Measurements from ENCODE around the gene LDB3.

The LDB3 gene

DNA sequence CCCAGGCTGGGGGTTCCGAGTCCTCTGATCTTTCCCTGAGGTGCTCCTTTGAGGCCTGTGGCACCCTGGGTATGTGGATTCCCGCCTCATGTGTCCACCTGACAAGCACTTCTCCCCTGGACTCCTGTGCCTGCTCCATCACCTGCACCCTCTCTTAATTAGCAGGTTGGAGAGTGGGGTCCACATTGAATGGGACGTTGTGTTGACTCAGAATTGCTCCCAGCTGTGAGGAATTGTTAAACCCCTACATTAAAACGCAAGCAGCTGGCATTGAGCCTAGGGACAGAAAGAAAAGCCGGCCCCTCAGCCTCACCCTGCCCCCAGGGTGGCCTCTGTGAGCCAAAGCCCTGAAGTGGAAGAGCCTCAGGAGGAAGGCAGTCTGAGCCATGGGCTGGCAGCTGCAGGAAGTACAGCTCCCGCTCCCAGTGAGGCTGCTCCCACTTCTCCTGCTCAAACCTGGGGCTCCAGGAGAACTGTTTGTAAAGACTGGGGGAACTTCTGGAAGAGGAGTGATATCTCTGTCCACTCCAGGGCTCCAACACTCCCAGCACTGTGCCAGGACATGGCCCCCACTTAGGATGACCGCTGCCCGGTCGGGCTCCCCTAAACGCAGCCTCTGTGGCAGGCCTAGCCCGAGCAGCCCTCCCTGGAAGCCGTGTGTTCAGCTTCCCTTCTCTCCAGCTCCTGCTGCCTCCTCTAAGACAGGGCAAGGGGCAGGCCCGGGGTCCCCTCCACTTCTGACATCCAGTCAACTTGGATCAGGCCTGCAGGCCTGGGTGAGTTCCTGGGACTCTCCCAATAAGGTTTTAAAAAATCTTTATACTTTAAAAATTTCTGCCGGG, 15.7 kb upstream of the LDB3 start:
- no peaks in the 10 kb centered on the region for H3K36me3 ChIP-seq (ENCODE audit: control insufficient read depth in 2 of 2, insufficient read depth in 2 of 2, low read length in 2 of 2)
- no peak overlapping the region for H3K4me3 ChIP-seq (ENCODE audit: low read length in 2 of 2)
- no peaks in the 10 kb centered on the region for H3K27me3 ChIP-seq (ENCODE audit: control insufficient read depth in 1 of 2, insufficient read depth in 2 of 2, low read length in 2 of 2)
- no peaks in the 10 kb centered on the region for H3K9me3 ChIP-seq (ENCODE audit: control insufficient read depth in 2 of 2, low read length in 2 of 2)
- no peak overlapping the region for H3K27ac ChIP-seq (ENCODE audit: low read length)
- H3K9ac ChIP-seq (ENCODE audit: low read length in 2 of 2), result no peak overlapping the region
- H3K4me1 ChIP-seq (ENCODE audit: control insufficient read depth, insufficient read depth, low read length), result peaks cover 21% of the 10 kb centered on the region

DNA sequence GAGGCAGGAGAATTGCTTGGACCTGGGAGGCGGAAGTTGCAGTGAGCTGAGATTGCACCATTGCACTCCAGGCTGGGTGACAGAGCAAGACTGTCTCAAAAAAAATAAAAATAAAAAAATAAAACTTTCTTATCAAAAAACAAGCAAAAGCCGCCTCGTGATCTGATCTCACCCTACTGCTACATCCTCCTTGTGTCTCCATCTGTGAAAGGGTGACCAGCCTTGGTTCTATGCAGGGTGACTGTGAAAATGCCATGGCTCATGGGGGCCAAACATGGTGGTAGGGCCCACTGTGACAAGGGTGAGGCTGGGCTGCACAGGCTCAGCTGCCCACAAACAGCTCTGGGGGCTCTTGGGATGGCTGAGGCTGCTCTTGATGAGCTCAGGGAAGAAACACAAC, 14.9 kb upstream of the LDB3 start:
- Histone ChIP-seq H3K27me3 (ENCODE audit: control insufficient read depth in 1 of 2, insufficient read depth in 2 of 2, low read length in 2 of 2) (no peaks in the 10 kb centered on the region), H3K9me3 (ENCODE audit: control insufficient read depth in 2 of 2, low read length in 2 of 2) (no peaks in the 10 kb centered on the region), H3K4me1 (ENCODE audit: control insufficient read depth, insufficient read depth, low read length) (peaks cover 20% of the 10 kb centered on the region), H3K27ac (ENCODE audit: low read length) (no peak overlapping the region), H3K9ac (ENCODE audit: low read length in 2 of 2) (no peak overlapping the region), H3K36me3 (ENCODE audit: control insufficient read depth in 2 of 2, insufficient read depth in 2 of 2, low read length in 2 of 2) (no peaks in the 10 kb centered on the region), H3K4me3 (ENCODE audit: low read length in 2 of 2) (no peak overlapping the region)

DNA sequence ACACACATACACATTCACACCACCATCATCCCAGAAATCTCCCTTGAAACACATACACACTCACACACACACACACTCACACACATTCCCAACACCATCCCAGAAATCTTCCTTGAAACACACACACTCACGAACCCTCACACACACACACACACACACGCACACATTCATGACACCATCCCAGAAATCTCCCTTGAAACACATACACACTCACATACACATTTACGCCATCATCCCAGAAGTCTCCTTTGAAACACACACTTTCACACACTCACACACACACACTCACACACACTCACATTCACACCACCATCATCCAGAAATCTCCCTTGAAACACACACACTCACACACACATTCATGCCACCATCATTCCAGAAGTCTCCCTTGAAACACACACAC, 14.3 kb upstream of the LDB3 start:
- no peaks in the 10 kb centered on the region for H3K27me3 ChIP-seq (ENCODE audit: control insufficient read depth in 1 of 2, insufficient read depth in 2 of 2, low read length in 2 of 2)
- H3K4me1 ChIP-seq (ENCODE audit: control insufficient read depth, insufficient read depth, low read length), result peaks cover 15% of the 10 kb centered on the region
- no peaks in the 10 kb centered on the region for H3K36me3 ChIP-seq (ENCODE audit: control insufficient read depth in 2 of 2, insufficient read depth in 2 of 2, low read length in 2 of 2)
- H3K4me3 ChIP-seq (ENCODE audit: low read length in 2 of 2), result no peak overlapping the region
- H3K9ac ChIP-seq (ENCODE audit: low read length in 2 of 2), result no peak overlapping the region
- H3K9me3 ChIP-seq (ENCODE audit: control insufficient read depth in 2 of 2, low read length in 2 of 2), result no peaks in the 10 kb centered on the region
- H3K27ac ChIP-seq (ENCODE audit: low read length), result no peak overlapping the region

DNA sequence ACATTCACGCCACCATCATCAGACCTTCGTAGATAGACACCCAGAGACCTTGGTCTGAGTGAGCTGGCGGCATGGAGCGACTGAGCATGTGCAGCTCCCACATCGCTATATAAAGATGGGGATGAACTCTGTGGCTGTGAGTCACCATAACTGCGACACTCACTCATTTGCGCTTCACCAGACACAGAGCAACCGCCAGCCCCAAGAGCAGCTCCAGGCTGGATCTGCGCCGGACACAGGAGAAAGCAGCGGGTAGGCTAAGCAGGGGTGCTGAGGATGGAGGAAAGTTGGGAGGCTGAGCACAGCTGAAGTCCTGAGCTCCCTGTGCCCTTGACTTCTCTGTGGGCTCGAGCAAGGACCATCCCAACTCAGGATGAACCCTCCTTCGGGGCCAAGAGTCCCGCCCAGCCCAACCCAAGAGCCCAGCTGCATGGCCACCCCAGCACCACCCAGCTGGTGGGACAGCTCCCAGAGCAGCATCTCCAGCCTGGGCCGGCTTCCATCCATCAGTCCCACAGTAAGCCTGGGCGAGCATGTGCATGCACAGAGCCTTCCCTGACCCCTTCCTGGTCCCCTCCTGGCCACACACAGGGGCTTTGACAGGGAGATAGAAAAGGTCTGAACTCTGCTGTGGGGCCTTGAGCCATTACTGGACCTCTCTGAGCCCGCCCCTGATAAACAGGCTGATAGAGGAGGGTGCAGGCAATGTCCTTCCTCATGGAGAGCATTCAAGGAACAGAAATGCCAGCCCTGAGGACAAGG, 13.7 kb upstream of the LDB3 start, which contains the start of gene OPN4:
Gene OPN4, plus strand, starts transcription at position 137 of the 762 bp plus-strand sequence. Its CDS starts 237 bp downstream, at position 374.
- Histone ChIP-seq H3K9ac (ENCODE audit: low read length in 2 of 2) (no peak within 1 kb of the TSS), H3K27me3 (ENCODE audit: control insufficient read depth in 1 of 2, insufficient read depth in 2 of 2, low read length in 2 of 2) (no peaks in the 10 kb centered on the region), H3K4me3 (ENCODE audit: low read length in 2 of 2) (no peak within 1 kb of the TSS), H3K36me3 (ENCODE audit: control insufficient read depth in 2 of 2, insufficient read depth in 2 of 2, low read length in 2 of 2) (no peaks in the 10 kb centered on the region), H3K9me3 (ENCODE audit: control insufficient read depth in 2 of 2, low read length in 2 of 2) (no peaks in the 10 kb centered on the region), H3K27ac (ENCODE audit: low read length) (no peak within 1 kb of the TSS), H3K4me1 (ENCODE audit: control insufficient read depth, insufficient read depth, low read length) (peaks cover 9% of the 10 kb centered on the region)

DNA sequence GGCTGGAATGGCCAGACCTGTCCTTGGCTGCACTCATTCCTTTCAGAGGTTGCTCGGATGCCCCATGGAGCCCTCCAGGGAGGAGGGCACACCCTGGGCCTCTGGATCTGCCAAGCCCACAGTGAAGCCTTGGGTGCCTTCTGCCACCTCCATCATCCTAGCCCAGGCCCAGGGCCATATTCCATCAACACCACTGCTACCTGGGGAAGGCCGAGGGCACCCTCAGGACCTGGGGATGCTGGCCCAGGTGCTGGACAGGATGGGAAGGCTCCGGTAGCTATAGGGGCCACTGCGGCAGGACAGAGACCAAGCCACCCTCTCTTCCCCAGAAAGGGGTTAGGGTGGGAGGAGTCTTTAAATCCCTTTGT, 13.2 kb upstream of the LDB3 start:
- no peak overlapping the region for H3K27ac ChIP-seq (ENCODE audit: low read length)
- no peak overlapping the region for H3K9ac ChIP-seq (ENCODE audit: low read length in 2 of 2)
- H3K9me3 ChIP-seq (ENCODE audit: control insufficient read depth in 2 of 2, low read length in 2 of 2), result no peaks in the 10 kb centered on the region
- no peaks in the 10 kb centered on the region for H3K36me3 ChIP-seq (ENCODE audit: control insufficient read depth in 2 of 2, insufficient read depth in 2 of 2, low read length in 2 of 2)
- no peaks in the 10 kb centered on the region for H3K27me3 ChIP-seq (ENCODE audit: control insufficient read depth in 1 of 2, insufficient read depth in 2 of 2, low read length in 2 of 2)
- peaks cover 4% of the 10 kb centered on the region for H3K4me1 ChIP-seq (ENCODE audit: control insufficient read depth, insufficient read depth, low read length)
- H3K4me3 ChIP-seq (ENCODE audit: low read length in 2 of 2), result no peak overlapping the region

DNA sequence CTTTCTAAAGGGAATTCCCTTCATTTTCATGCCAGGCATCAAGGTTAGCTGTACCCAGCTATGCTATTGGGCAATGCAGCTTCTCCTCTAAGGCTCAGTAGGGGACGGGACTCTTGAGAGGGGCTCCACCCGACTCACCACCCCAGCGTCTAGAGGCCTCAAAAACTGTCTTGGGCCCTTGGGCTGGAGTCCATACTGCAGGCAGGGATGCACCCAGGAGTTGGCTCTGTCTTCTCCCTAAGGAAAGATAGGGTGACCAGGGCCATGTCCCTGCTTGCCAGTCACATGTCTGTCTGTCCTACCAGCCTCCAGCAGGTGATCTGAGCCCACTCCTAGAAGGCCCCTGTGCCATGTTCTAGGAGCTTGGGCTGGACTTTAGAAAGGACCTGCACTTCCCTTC, 12.7 kb upstream of the LDB3 start:
- Histone ChIP-seq H3K9me3 (ENCODE audit: control insufficient read depth in 2 of 2, low read length in 2 of 2) (no peaks in the 10 kb centered on the region), H3K36me3 (ENCODE audit: control insufficient read depth in 2 of 2, insufficient read depth in 2 of 2, low read length in 2 of 2) (no peaks in the 10 kb centered on the region), H3K4me3 (ENCODE audit: low read length in 2 of 2) (no peak overlapping the region), H3K4me1 (ENCODE audit: control insufficient read depth, insufficient read depth, low read length) (peaks cover 4% of the 10 kb centered on the region), H3K27ac (ENCODE audit: low read length) (no peak overlapping the region), H3K9ac (ENCODE audit: low read length in 2 of 2) (no peak overlapping the region), H3K27me3 (ENCODE audit: control insufficient read depth in 1 of 2, insufficient read depth in 2 of 2, low read length in 2 of 2) (no peaks in the 10 kb centered on the region)

DNA sequence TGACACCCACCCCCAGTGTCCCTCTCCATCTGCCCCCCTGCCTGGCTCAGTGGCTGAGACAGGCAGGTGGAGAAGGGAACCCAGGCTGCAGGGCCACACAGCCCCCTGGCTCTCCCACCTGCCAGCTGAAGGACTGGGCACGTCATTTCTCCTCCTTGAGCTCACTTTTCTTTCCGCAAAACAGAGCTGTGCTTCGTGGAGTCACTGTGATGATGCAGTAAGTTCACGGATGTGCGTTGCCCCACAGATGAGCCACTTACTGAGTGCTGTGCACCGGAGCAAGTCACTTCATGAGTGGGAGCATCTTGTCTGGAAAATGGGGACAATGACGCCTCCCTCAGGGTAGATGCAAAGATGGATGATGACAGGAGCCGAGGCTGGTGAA, 11.3 kb upstream of the LDB3 start:
- Histone ChIP-seq H3K27me3 (ENCODE audit: control insufficient read depth in 1 of 2, insufficient read depth in 2 of 2, low read length in 2 of 2) (no peaks in the 10 kb centered on the region), H3K36me3 (ENCODE audit: control insufficient read depth in 2 of 2, insufficient read depth in 2 of 2, low read length in 2 of 2) (no peaks in the 10 kb centered on the region), H3K9ac (ENCODE audit: low read length in 2 of 2) (no peak overlapping the region), H3K27ac (ENCODE audit: low read length) (no peak overlapping the region), H3K4me1 (ENCODE audit: control insufficient read depth, insufficient read depth, low read length) (peaks cover 6% of the 10 kb centered on the region), H3K4me3 (ENCODE audit: low read length in 2 of 2) (no peak overlapping the region), H3K9me3 (ENCODE audit: control insufficient read depth in 2 of 2, low read length in 2 of 2) (no peaks in the 10 kb centered on the region)

DNA sequence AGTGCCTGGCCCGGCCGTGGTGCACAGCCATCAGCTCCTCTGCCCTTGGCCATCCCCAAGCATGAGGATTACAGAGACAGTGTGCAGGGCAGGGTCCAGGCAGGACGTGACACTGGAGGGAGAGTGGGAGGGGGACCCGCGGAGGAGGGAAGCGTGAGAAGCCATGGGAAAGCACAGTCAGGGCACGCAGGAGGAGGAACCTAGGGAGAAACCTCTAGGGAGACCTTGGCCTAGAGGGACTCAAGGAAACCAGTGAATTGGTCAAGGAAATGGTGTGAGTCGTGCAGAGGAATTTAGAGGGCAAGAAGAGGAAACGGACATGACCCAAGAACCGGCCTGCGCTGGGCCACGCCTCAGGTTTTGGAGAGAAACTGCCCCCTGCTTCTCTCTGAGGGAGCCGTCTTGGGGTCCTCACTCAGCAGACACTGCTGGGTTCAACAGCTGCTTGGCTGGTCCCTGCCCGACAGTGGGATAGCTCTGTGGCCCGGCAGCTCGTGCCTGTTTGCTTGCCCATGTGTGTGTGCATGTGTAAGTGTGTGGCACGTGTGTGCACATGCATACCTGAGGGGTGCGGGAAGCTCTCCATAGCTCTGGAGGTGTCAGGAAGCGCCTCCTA, 10.8 kb upstream of the LDB3 start:
- no peak overlapping the region for H3K4me3 ChIP-seq (ENCODE audit: low read length in 2 of 2)
- H3K27me3 ChIP-seq (ENCODE audit: control insufficient read depth in 1 of 2, insufficient read depth in 2 of 2, low read length in 2 of 2), result no peaks in the 10 kb centered on the region
- H3K4me1 ChIP-seq (ENCODE audit: control insufficient read depth, insufficient read depth, low read length), result peaks cover 9% of the 10 kb centered on the region
- H3K9ac ChIP-seq (ENCODE audit: low read length in 2 of 2), result no peak overlapping the region
- no peaks in the 10 kb centered on the region for H3K36me3 ChIP-seq (ENCODE audit: control insufficient read depth in 2 of 2, insufficient read depth in 2 of 2, low read length in 2 of 2)
- H3K9me3 ChIP-seq (ENCODE audit: control insufficient read depth in 2 of 2, low read length in 2 of 2), result no peaks in the 10 kb centered on the region
- H3K27ac ChIP-seq (ENCODE audit: low read length), result no peak overlapping the region

DNA sequence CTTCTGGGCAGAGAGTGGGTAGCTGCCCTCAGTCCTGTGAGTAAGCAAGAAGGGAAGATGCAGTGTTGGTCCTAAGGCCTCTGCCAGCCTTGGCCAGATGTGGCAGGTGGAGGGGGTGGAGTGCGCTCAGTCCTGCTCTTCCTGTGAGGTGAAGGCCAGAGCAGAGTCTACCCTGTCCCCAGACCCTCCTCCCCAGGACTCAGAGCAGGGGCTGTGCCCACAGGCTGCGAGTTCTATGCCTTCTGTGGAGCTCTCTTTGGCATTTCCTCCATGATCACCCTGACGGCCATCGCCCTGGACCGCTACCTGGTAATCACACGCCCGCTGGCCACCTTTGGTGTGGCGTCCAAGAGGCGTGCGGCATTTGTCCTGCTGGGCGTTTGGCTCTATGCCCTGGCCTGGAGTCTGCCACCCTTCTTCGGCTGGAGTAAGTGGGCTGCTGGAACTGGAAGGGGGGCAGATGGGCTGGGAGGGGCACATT, 10.0 kb upstream of the LDB3 start:
- no peak overlapping the region for H3K9ac ChIP-seq (ENCODE audit: low read length in 2 of 2)
- no peaks in the 10 kb centered on the region for H3K36me3 ChIP-seq (ENCODE audit: control insufficient read depth in 2 of 2, insufficient read depth in 2 of 2, low read length in 2 of 2)
- no peaks in the 10 kb centered on the region for H3K9me3 ChIP-seq (ENCODE audit: control insufficient read depth in 2 of 2, low read length in 2 of 2)
- no peaks in the 10 kb centered on the region for H3K27me3 ChIP-seq (ENCODE audit: control insufficient read depth in 1 of 2, insufficient read depth in 2 of 2, low read length in 2 of 2)
- H3K4me3 ChIP-seq (ENCODE audit: low read length in 2 of 2), result no peak overlapping the region
- peaks cover 9% of the 10 kb centered on the region for H3K4me1 ChIP-seq (ENCODE audit: control insufficient read depth, insufficient read depth, low read length)
- no peak overlapping the region for H3K27ac ChIP-seq (ENCODE audit: low read length)

DNA sequence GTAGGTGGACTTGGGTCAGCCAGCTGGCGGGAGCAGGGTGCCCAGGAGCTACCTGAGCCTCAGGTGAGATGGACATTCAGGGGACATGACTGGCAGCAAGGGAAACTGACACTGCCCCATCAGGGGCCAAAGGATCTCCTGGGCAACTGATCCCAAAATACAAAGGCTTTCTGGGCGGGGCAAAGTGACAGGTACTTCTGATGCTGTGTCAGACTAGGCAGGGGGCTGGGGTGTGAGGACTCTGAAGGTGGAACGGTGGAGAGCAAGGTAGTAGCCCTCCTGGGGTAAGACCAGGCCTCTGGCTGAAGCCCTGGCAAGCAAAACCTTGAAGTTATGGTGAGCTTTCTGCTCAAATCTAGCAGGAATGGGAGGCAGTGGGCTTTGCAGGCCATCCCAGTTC, 9.6 kb upstream of the LDB3 start:
- no peak overlapping the region for H3K9ac ChIP-seq (ENCODE audit: low read length in 2 of 2)
- no peaks in the 10 kb centered on the region for H3K36me3 ChIP-seq (ENCODE audit: control insufficient read depth in 2 of 2, insufficient read depth in 2 of 2, low read length in 2 of 2)
- H3K27me3 ChIP-seq (ENCODE audit: control insufficient read depth in 1 of 2, insufficient read depth in 2 of 2, low read length in 2 of 2), result no peaks in the 10 kb centered on the region
- no peak overlapping the region for H3K27ac ChIP-seq (ENCODE audit: low read length)
- peaks cover 9% of the 10 kb centered on the region for H3K4me1 ChIP-seq (ENCODE audit: control insufficient read depth, insufficient read depth, low read length)
- no peak overlapping the region for H3K4me3 ChIP-seq (ENCODE audit: low read length in 2 of 2)
- H3K9me3 ChIP-seq (ENCODE audit: control insufficient read depth in 2 of 2, low read length in 2 of 2), result no peaks in the 10 kb centered on the region

All from stomach smooth muscle (tissue), 2 donors.